Caco-2 (cell line): ENCODE measurements around the gene FBXL12. TPM values are rescaled to one million over a fixed set of nuclear protein-coding genes. Genes with fewer than 3 reads are reported as not detected.
"Not testable (repeated sequence)": the region's sequence is repeated elsewhere in the genome, so short reads cannot be mapped to it uniquely, and the experiment has no call there.

Experiments
- BruUV-seq: library from RNA; stranded (reverse); fragments of 400-500 nt; replicated peaks from 2 replicates; lab custom pipeline; 2021; lab: Mats Ljungman, UMichigan
- CTCF ChIA-PET: fragments of 300-600 bp; sonication (Branson Sonifier 250); formaldehyde crosslinking; loops from one replicate; lab custom pipeline; 2022; ENCODE audit warnings: antibody characterized with exemption; lab: Charles Lee
- POLR2A ChIA-PET: fragments of 300-600 bp; sonication (Branson Sonifier 250); formaldehyde crosslinking; loops from one replicate; lab custom pipeline; 2022; ENCODE audit warnings: antibody characterized with exemption; lab: Charles Lee
- DNase-seq, 2 experiments: peaks; one replicate each; pipeline versions ENCODE4 v3.0.0 to v3.0.0-alpha.2; 2020 to 2022
- H3K27me3 ChIP-seq: replicated peaks from 2 replicates; pipeline ENCODE4 v1.6.0; 2011; ENCODE audit warnings: low read length; ENCODE audit not compliant: control insufficient read depth, insufficient read depth
- H3K36me3 ChIP-seq: 2 replicates; pipeline ENCODE4 v1.5.1; 2011; ENCODE audit warnings: low read length; ENCODE audit not compliant: control insufficient read depth, insufficient read depth
- H3K4me1 ChIP-seq: fragments of 250-450 bp; sonication (Bioruptor Pico); 2 replicates; pipeline ENCODE4 v1.5.1; 2020; ENCODE audit warnings: mild to moderate bottlenecking
- H3K4me3 ChIP-seq: 2 replicates; pipeline ENCODE4 v1.5.1; 2011; ENCODE audit warnings: low read depth, mild to moderate bottlenecking, control low read depth, low read length
- H3K9me3 ChIP-seq: fragments of 250-450 bp; sonication (Bioruptor Pico); 2 replicates; pipeline ENCODE4 v1.5.1; 2020; ENCODE audit warnings: mild to moderate bottlenecking, moderate library complexity
- H3K27ac Mint-ChIP-seq: one replicate; pipeline ENCODE4 v1.8.0; 2022; ENCODE audit warnings: mixed read lengths; ENCODE audit not compliant: unreplicated experiment
- H3K27me3 Mint-ChIP-seq: one replicate; pipeline ENCODE4 v1.8.0; 2022; ENCODE audit warnings: mixed read lengths; ENCODE audit not compliant: insufficient read depth, unreplicated experiment
- H3K36me3 Mint-ChIP-seq: one replicate; pipeline ENCODE4 v1.8.0; 2022; ENCODE audit warnings: mild to moderate bottlenecking, mixed read lengths; ENCODE audit not compliant: insufficient read depth, unreplicated experiment
- H3K4me1 Mint-ChIP-seq: one replicate; pipeline ENCODE4 v1.8.0; 2022; ENCODE audit warnings: low read depth, mixed read lengths; ENCODE audit not compliant: unreplicated experiment
- H3K4me3 Mint-ChIP-seq: one replicate; pipeline ENCODE4 v1.8.0; 2022; ENCODE audit warnings: mild to moderate bottlenecking, moderate library complexity, mixed read lengths; ENCODE audit not compliant: unreplicated experiment
- H3K9me3 Mint-ChIP-seq: one replicate; pipeline ENCODE4 v1.8.0; 2022; ENCODE audit warnings: mixed read lengths; ENCODE audit not compliant: unreplicated experiment
- CTCF ChIP-seq, 2 experiments: fragments of 200-600 bp in 1 of 2; IDR thresholded peaks; 1 replicate in 1 of 2; 2 replicates in 1 of 2; pipeline versions ENCODE4 v1.5.1 to v1.8.0; 2011 to 2022; ENCODE audit warnings: antibody characterized with exemption in 1 of 2, control low read depth in 1 of 2, inconsistent platforms in 1 of 2, low read depth in 1 of 2, low read length in 1 of 2, mild to moderate bottlenecking in 1 of 2, moderate library complexity in 1 of 2; ENCODE audit not compliant: insufficient read depth in 1 of 2, severe bottlenecking in 1 of 2, unreplicated experiment in 1 of 2
- intact Hi-C: fragments of 100-400 bp; cut with micrococcal nuclease; formaldehyde crosslinking; loops from one replicate; pipeline ENCODE4 v1.10.0; 2022; ENCODE audit not compliant: unreplicated experiment
- total RNA-seq: library from RNA; stranded (reverse); gene quantifications from 2 replicates; pipeline ENCODE4 v1.2.3, GENCODE V29; 2022

Gene FBXL12
- total RNA-seq, 1 experiment from 2014 or later = 39.9 TPM

GRCh38 chr19:9785367-9786331, 33.2 kb downstream of the FBXL12 start:
- H3K27me3 Mint-ChIP-seq = no peaks in the 10 kb centered on the region
- peaks cover 23% of the 10 kb centered on the region for H3K36me3 Mint-ChIP-seq
- ChIA-PET POLR2A (no interaction called here), CTCF (no interaction called here)
- TF ChIP-seq CTCF (IDR thresholded peaks at IDR 0.05; ENCODE audit: insufficient read depth in 1 of 2, low read depth in 1 of 2, low read length in 1 of 2, severe bottlenecking in 1 of 2, unreplicated experiment in 1 of 2) = no peak
- H3K4me3 ChIP-seq = peak overlapping the region; percentile 49
- H3K4me1 Mint-ChIP-seq = peaks cover 22% of the 10 kb centered on the region
- no peaks in the 10 kb centered on the region for H3K9me3 Mint-ChIP-seq
- H3K9me3 ChIP-seq = no peaks in the 10 kb centered on the region
- H3K4me3 Mint-ChIP-seq = peak overlapping the region; percentile 90
- BruUV-seq = TSS peak; percentile 68
- peaks cover 24% of the 10 kb centered on the region for H3K4me1 ChIP-seq
- intact Hi-C loops = loop anchor here (1.0 to 2.0 kb wide), 3 partner anchors 17 to 111 kb away; partner anchors contain the start of genes FBXL12, ZNF562 and ZNF846
- no peaks in the 10 kb centered on the region; the same call in 1 of the 2 replicates for H3K36me3 ChIP-seq
- no peaks in the 10 kb centered on the region for H3K27me3 ChIP-seq
- H3K27ac Mint-ChIP-seq = peak overlapping the region; percentile 100
- DNase-seq = peak; percentile 98

GRCh38 chr19:9784163-9784496, 34.7 kb downstream of the FBXL12 start:
- Mint-ChIP-seq H3K4me3 (peak overlapping the region; percentile 90), H3K4me1 (peaks cover 15% of the 10 kb centered on the region), H3K36me3 (peaks cover 23% of the 10 kb centered on the region), H3K27ac (peak overlapping the region; percentile 100)
- POLR2A ChIA-PET, H3K27me3 Mint-ChIP-seq, H3K27me3 ChIP-seq, CTCF ChIA-PET, H3K36me3 ChIP-seq, DNase-seq, H3K9me3 Mint-ChIP-seq, H3K9me3 ChIP-seq, BruUV-seq: not testable (repeated sequence)
- H3K4me3 ChIP-seq = peak overlapping the region; percentile 38
- H3K4me1 ChIP-seq = peaks cover 12% of the 10 kb centered on the region
- intact Hi-C loops = loop anchor here (1.0 to 2.0 kb wide), 2 partner anchors 8 to 109 kb away; partner anchors contain the start of gene ZNF562

GRCh38 chr19:9782338-9782737, 36.5 kb downstream of the FBXL12 start:
- H3K4me1 Mint-ChIP-seq = peaks cover 15% of the 10 kb centered on the region
- intact Hi-C loops = no loop called here
- H3K4me3 Mint-ChIP-seq = no peak overlapping the region
- POLR2A ChIA-PET = no interaction called here
- H3K4me3 ChIP-seq = no peak overlapping the region
- no peak overlapping the region for H3K27ac Mint-ChIP-seq
- H3K9me3 Mint-ChIP-seq = no peaks in the 10 kb centered on the region
- CTCF ChIA-PET = no interaction called here
- no peak for TF ChIP-seq CTCF (IDR thresholded peaks at IDR 0.05; ENCODE audit: insufficient read depth in 1 of 2, low read depth in 1 of 2, low read length in 1 of 2, severe bottlenecking in 1 of 2, unreplicated experiment in 1 of 2)
- H3K9me3 ChIP-seq = no peaks in the 10 kb centered on the region
- H3K27me3 ChIP-seq = no peaks in the 10 kb centered on the region
- H3K36me3 Mint-ChIP-seq = peaks cover 23% of the 10 kb centered on the region
- no peak for DNase-seq
- H3K36me3 ChIP-seq = no peaks in the 10 kb centered on the region; the same call in 1 of the 2 replicates
- peaks cover 11% of the 10 kb centered on the region for H3K4me1 ChIP-seq
- no TSS peak for BruUV-seq
- H3K27me3 Mint-ChIP-seq = no peaks in the 10 kb centered on the region
